ENCODE data around the gene SPOCK1.

GRCh38 chr5:137394380-137394779 is 104.7 kb downstream of the SPOCK1 start:
- TF ChIP-seq, protein P1, sequence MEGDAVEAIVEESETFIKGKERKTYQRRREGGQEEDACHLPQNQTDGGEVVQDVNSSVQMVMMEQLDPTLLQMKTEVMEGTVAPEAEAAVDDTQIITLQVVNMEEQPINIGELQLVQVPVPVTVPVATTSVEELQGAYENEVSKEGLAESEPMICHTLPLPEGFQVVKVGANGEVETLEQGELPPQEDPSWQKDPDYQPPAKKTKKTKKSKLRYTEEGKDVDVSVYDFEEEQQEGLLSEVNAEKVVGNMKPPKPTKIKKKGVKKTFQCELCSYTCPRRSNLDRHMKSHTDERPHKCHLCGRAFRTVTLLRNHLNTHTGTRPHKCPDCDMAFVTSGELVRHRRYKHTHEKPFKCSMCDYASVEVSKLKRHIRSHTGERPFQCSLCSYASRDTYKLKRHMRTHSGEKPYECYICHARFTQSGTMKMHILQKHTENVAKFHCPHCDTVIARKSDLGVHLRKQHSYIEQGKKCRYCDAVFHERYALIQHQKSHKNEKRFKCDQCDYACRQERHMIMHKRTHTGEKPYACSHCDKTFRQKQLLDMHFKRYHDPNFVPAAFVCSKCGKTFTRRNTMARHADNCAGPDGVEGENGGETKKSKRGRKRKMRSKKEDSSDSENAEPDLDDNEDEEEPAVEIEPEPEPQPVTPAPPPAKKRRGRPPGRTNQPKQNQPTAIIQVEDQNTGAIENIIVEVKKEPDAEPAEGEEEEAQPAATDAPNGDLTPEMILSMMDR (conservative IDR thresholded peaks at IDR 0.05 in 1 of 2, IDR thresholded peaks at IDR 0.05 in 1 of 2; ENCODE audit: extremely low read depth in 1 of 2, insufficient read depth in 1 of 2, low read depth in 1 of 2, low read length in 2 of 2): no peak
- TF ChIP-seq EZH2 (IDR thresholded peaks at IDR 0.05; ENCODE audit: borderline replicate concordance, low read length): no peak
